ENCODE measurements around the gene SMPD3. TPM values are rescaled to one million over a fixed set of nuclear protein-coding genes. Genes with fewer than 3 reads are reported as not detected.

SMPD3 gene
- total and polyA plus RNA-seq, 2 experiments from 2014 or later = 0.57 to 0.83 TPM

DNA sequence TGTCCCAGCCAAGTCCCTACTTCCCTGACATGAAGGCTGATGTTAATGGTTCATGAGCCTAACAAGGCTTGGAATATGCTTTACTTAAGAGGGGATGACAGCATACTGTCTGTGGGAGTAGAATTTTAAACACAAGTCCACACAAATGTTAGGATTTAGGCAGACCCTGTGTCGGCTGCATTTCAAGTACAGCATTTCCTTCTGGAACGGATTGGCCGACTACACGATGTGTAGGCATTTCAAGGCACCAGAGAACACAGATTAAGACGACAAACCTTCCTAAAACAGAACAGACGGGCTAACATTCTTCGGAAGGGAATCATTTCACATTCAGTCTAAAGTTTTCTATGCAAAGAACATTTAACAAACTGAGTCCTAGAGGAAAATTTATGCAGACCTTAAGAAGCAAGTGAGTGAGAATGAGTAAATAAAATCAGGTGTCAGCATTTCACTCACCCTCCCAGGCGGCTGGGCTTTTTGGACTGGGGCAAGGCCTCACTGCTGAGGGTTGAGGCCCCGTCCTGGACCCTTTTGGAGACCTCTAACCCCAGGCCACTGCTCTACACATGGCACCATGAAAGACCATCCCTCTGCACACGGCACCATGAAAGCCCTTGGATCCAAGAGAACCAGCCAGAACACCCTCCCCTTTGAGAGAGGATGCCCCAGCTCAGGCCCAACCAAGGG is 67.5 kb downstream of the SMPD3 start:
- H3K4me3 ChIP-seq = no peak overlapping the region
- peaks cover 22% of the 10 kb centered on the region for H3K4me1 ChIP-seq (ENCODE audit: insufficient read depth)
- DNase-seq (ENCODE audit: low spot score) (no peak), ATAC-seq (no peak)
- H2AFZ ChIP-seq = peak overlapping the region; percentile 72
- no peaks in the 10 kb centered on the region for H3K79me2 ChIP-seq (replicated peaks; ENCODE audit: insufficient read depth)
- Mint-ChIP-seq H3K27me3 (ENCODE audit: insufficient read depth, low read depth, poor library complexity) (peaks cover 3% of the 10 kb centered on the region), H3K4me3 (no peak overlapping the region), H3K36me3 (ENCODE audit: low read depth) (no peaks in the 10 kb centered on the region), H3K27ac (no peak overlapping the region), H3K9me3 (no peaks in the 10 kb centered on the region), H3K4me1 (peaks cover 30% of the 10 kb centered on the region)
- no peaks in the 10 kb centered on the region for H3K27me3 ChIP-seq (ENCODE audit: insufficient read depth)
- no peaks in the 10 kb centered on the region for H3F3A ChIP-seq (replicated peaks; ENCODE audit: low read depth)
- TF ChIP-seq JUNB (IDR thresholded peaks at IDR 0.05; ENCODE audit: unreplicated experiment) = no peak
- TF ChIP-seq ZNF114 (CRISPR knock-in tag; IDR thresholded peaks at IDR 0.05) = no peak
- TF ChIP-seq, protein P1, sequence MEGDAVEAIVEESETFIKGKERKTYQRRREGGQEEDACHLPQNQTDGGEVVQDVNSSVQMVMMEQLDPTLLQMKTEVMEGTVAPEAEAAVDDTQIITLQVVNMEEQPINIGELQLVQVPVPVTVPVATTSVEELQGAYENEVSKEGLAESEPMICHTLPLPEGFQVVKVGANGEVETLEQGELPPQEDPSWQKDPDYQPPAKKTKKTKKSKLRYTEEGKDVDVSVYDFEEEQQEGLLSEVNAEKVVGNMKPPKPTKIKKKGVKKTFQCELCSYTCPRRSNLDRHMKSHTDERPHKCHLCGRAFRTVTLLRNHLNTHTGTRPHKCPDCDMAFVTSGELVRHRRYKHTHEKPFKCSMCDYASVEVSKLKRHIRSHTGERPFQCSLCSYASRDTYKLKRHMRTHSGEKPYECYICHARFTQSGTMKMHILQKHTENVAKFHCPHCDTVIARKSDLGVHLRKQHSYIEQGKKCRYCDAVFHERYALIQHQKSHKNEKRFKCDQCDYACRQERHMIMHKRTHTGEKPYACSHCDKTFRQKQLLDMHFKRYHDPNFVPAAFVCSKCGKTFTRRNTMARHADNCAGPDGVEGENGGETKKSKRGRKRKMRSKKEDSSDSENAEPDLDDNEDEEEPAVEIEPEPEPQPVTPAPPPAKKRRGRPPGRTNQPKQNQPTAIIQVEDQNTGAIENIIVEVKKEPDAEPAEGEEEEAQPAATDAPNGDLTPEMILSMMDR (conservative IDR thresholded peaks at IDR 0.05; ENCODE audit: low read depth in 2 of 2) = no peak
- TF ChIP-seq POLR2AphosphoS5 (IDR thresholded peaks at IDR 0.05; ENCODE audit: low read depth) = no peak
- no peak for TF ChIP-seq STAT1 (IDR thresholded peaks at IDR 0.05; ENCODE audit: unreplicated experiment)
- no peak for TF ChIP-seq CREB1 (CRISPR knock-in tag; IDR thresholded peaks at IDR 0.05; ENCODE audit: low read depth)
- TF ChIP-seq EZH2phosphoT487 (IDR thresholded peaks at IDR 0.05; ENCODE audit: unreplicated experiment) = no peak
- no peak for TF ChIP-seq EZH2 (IDR thresholded peaks at IDR 0.05; ENCODE audit: low read depth, unreplicated experiment)
- TF ChIP-seq, protein P2, sequence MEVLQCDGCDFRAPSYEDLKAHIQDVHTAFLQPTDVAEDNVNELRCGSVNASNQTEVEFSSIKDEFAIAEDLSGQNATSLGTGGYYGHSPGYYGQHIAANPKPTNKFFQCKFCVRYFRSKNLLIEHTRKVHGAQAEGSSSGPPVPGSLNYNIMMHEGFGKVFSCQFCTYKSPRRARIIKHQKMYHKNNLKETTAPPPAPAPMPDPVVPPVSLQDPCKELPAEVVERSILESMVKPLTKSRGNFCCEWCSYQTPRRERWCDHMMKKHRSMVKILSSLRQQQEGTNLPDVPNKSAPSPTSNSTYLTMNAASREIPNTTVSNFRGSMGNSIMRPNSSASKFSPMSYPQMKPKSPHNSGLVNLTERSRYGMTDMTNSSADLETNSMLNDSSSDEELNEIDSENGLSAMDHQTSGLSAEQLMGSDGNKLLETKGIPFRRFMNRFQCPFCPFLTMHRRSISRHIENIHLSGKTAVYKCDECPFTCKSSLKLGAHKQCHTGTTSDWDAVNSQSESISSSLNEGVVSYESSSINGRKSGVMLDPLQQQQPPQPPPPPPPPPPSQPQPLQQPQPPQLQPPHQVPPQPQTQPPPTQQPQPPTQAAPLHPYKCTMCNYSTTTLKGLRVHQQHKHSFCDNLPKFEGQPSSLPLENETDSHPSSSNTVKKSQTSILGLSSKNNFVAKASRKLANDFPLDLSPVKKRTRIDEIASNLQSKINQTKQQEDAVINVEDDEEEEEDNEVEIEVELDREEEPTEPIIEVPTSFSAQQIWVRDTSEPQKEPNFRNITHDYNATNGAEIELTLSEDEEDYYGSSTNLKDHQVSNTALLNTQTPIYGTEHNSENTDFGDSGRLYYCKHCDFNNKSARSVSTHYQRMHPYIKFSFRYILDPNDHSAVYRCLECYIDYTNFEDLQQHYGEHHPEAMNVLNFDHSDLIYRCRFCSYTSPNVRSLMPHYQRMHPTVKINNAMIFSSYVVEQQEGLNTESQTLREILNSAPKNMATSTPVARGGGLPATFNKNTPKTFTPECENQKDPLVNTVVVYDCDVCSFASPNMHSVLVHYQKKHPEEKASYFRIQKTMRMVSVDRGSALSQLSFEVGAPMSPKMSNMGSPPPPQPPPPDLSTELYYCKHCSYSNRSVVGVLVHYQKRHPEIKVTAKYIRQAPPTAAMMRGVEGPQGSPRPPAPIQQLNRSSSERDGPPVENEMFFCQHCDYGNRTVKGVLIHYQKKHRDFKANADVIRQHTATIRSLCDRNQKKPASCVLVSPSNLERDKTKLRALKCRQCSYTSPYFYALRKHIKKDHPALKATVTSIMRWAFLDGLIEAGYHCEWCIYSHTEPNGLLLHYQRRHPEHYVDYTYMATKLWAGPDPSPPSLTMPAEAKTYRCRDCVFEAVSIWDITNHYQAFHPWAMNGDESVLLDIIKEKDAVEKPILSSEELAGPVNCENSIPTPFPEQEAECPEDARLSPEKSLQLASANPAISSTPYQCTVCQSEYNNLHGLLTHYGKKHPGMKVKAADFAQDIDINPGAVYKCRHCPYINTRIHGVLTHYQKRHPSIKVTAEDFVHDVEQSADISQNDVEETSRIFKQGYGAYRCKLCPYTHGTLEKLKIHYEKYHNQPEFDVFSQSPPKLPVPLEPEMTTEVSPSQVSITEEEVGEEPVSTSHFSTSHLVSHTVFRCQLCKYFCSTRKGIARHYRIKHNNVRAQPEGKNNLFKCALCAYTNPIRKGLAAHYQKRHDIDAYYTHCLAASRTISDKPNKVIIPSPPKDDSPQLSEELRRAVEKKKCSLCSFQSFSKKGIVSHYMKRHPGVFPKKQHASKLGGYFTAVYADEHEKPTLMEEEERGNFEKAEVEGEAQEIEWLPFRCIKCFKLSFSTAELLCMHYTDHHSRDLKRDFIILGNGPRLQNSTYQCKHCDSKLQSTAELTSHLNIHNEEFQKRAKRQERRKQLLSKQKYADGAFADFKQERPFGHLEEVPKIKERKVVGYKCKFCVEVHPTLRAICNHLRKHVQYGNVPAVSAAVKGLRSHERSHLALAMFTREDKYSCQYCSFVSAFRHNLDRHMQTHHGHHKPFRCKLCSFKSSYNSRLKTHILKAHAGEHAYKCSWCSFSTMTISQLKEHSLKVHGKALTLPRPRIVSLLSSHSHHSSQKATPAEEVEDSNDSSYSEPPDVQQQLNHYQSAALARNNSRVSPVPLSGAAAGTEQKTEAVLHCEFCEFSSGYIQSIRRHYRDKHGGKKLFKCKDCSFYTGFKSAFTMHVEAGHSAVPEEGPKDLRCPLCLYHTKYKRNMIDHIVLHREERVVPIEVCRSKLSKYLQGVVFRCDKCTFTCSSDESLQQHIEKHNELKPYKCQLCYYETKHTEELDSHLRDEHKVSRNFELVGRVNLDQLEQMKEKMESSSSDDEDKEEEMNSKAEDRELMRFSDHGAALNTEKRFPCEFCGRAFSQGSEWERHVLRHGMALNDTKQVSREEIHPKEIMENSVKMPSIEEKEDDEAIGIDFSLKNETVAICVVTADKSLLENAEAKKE (CRISPR knock-in tag; IDR thresholded peaks at IDR 0.05) = no peak
- TF ChIP-seq NANOG (IDR thresholded peaks at IDR 0.05; ENCODE audit: borderline replicate concordance) = no peak
- TF ChIP-seq ZNF331 (CRISPR knock-in tag; IDR thresholded peaks at IDR 0.05; ENCODE audit: low read depth) = no peak
- TF ChIP-seq, protein P3, sequence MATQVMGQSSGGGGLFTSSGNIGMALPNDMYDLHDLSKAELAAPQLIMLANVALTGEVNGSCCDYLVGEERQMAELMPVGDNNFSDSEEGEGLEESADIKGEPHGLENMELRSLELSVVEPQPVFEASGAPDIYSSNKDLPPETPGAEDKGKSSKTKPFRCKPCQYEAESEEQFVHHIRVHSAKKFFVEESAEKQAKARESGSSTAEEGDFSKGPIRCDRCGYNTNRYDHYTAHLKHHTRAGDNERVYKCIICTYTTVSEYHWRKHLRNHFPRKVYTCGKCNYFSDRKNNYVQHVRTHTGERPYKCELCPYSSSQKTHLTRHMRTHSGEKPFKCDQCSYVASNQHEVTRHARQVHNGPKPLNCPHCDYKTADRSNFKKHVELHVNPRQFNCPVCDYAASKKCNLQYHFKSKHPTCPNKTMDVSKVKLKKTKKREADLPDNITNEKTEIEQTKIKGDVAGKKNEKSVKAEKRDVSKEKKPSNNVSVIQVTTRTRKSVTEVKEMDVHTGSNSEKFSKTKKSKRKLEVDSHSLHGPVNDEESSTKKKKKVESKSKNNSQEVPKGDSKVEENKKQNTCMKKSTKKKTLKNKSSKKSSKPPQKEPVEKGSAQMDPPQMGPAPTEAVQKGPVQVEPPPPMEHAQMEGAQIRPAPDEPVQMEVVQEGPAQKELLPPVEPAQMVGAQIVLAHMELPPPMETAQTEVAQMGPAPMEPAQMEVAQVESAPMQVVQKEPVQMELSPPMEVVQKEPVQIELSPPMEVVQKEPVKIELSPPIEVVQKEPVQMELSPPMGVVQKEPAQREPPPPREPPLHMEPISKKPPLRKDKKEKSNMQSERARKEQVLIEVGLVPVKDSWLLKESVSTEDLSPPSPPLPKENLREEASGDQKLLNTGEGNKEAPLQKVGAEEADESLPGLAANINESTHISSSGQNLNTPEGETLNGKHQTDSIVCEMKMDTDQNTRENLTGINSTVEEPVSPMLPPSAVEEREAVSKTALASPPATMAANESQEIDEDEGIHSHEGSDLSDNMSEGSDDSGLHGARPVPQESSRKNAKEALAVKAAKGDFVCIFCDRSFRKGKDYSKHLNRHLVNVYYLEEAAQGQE (IDR thresholded peaks at IDR 0.05; ENCODE audit: unreplicated experiment) = no peak
- TF ChIP-seq, protein P4, sequence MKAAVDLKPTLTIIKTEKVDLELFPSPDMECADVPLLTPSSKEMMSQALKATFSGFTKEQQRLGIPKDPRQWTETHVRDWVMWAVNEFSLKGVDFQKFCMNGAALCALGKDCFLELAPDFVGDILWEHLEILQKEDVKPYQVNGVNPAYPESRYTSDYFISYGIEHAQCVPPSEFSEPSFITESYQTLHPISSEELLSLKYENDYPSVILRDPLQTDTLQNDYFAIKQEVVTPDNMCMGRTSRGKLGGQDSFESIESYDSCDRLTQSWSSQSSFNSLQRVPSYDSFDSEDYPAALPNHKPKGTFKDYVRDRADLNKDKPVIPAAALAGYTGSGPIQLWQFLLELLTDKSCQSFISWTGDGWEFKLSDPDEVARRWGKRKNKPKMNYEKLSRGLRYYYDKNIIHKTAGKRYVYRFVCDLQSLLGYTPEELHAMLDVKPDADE (IDR thresholded peaks at IDR 0.05) = no peak
- H3K36me3 ChIP-seq (ENCODE audit: insufficient read depth) = no peaks in the 10 kb centered on the region
- no peak overlapping the region for H3K27ac ChIP-seq (ENCODE audit: low read depth)
- no peaks in the 10 kb centered on the region; the same call in 1 of the 2 replicates for H4K20me1 ChIP-seq (replicated peaks; ENCODE audit: insufficient read depth)
- no peak overlapping the region for H3K4me2 ChIP-seq
- no peaks in the 10 kb centered on the region for H3K9me2 ChIP-seq (ENCODE audit: insufficient read depth)
